HepG2 (cell line): ENCODE data around the gene RP2. TPM values are rescaled to one million over a fixed set of nuclear protein-coding genes. Genes with fewer than 3 reads are reported as not detected.

Experiments used
- ATAC-seq: fragments of 200-7000 bp; cut with Tn5 transposase; 3 replicates; pipeline ENCODE4 v1.9.1; 2020; ENCODE audit warnings: mild to moderate bottlenecking, moderate library complexity
- BruUV-seq: library from RNA; stranded (reverse); fragments of 400-500 nt; replicated peaks from 2 replicates; lab custom pipeline; 2021; lab: Mats Ljungman, UMichigan
- CTCF ChIA-PET: fragments of 300-600 bp; formaldehyde crosslinking; extraction: SDS; loops from one replicate; lab custom pipeline; 2021; ENCODE audit warnings: low total read pairs, inconsistent platforms, low intra/inter-chr PET ratio; lab: Yijun Ruan, JAX
- POLR2A ChIA-PET: fragments of 350-600 bp; sonication (Branson Sonifier 250); formaldehyde crosslinking; loops from one replicate; lab custom pipeline; 2020; ENCODE audit warnings: antibody characterized with exemption, inconsistent platforms; lab: Yijun Ruan, JAX
- DNase-seq: peaks from one replicate; pipeline ENCODE4 v3.0.0-alpha.2; 2015; ENCODE audit warnings: low spot score
- FAIRE-seq: peaks from 3 replicates; lab custom pipeline; 2011; peaks lifted over from hg19 to GRCh38; lab: Jason Lieb, UNC
- H2AFZ ChIP-seq: one replicate; pipeline ENCODE4 v1.6.1; 2011; ENCODE audit warnings: low read length, inconsistent platforms
- H3K27ac ChIP-seq: fragments of 300-600 bp; 3 replicates; pipeline ENCODE4 v1.8.0; 2011; ENCODE audit warnings: mixed run types, mild to moderate bottlenecking, mixed read lengths, low read length, inconsistent platforms; ENCODE audit not compliant: insufficient read depth; ENCODE audit errors: extremely low read length
- H3K27me3 ChIP-seq, 2 experiments: fragments of 200-600 bp in 1 of 2; 2 replicates in 1 of 2; 3 replicates in 1 of 2; pipeline versions ENCODE4 v1.6.0 to v1.8.0; 2011; ENCODE audit warnings: low read length in 2 of 2, mild to moderate bottlenecking in 2 of 2, moderate library complexity in 2 of 2, inconsistent platforms in 1 of 2; ENCODE audit not compliant: insufficient read depth in 2 of 2, control insufficient read depth in 1 of 2
- H3K36me3 ChIP-seq, 2 experiments: fragments of 200-600 bp in 1 of 2; replicated peaks in 1 of 2; 2 replicates in 1 of 2; 3 replicates in 1 of 2; pipeline versions ENCODE4 v1.5.1 to v1.8.0; 2011; ENCODE audit warnings: low read length in 2 of 2, inconsistent platforms in 1 of 2; ENCODE audit not compliant: insufficient read depth in 2 of 2, control insufficient read depth in 1 of 2
- H3K4me1 ChIP-seq: 2 replicates; pipeline ENCODE4 v1.5.1; 2012; ENCODE audit warnings: low read length, inconsistent platforms; ENCODE audit not compliant: insufficient read depth
- H3K4me2 ChIP-seq: 2 replicates; pipeline ENCODE4 v1.6.0; 2011; ENCODE audit warnings: low read depth, low read length, inconsistent platforms
- H3K4me3 ChIP-seq, 3 experiments: fragments of 200-600 bp in 1 of 3; sonication (generic), shearing (Covaris generic) in 1 of 3; replicated peaks in 1 of 3; 2 replicates each; pipeline ENCODE4 v1.5.1; 2011 to 2016; ENCODE audit warnings: low read length in 3 of 3, inconsistent platforms in 2 of 3, low read depth in 2 of 3, mild to moderate bottlenecking in 2 of 3, control low read depth in 1 of 3, mixed read lengths in 1 of 3; ENCODE audit not compliant: insufficient read depth in 1 of 3
- H3K79me2 ChIP-seq: one replicate; pipeline ENCODE4 v1.6.1; 2011; ENCODE audit warnings: low read length, inconsistent platforms; ENCODE audit not compliant: insufficient read depth
- H3K9ac ChIP-seq: 2 replicates; pipeline ENCODE4 v1.6.0; 2011; ENCODE audit warnings: mild to moderate bottlenecking, low read depth, low read length, inconsistent platforms; ENCODE audit not compliant: insufficient read depth
- H3K9me3 ChIP-seq: 2 replicates; pipeline ENCODE4 v1.5.1; 2012; ENCODE audit warnings: mild to moderate bottlenecking, low read length
- H4K20me1 ChIP-seq: 2 replicates; pipeline ENCODE4 v1.6.0; 2011; ENCODE audit warnings: inconsistent platforms, mild to moderate bottlenecking, low read length, moderate library complexity; ENCODE audit not compliant: insufficient read depth
- CBX2 ChIP-seq, 2 experiments: fragments of 200-600 bp in 1 of 2; sonication (generic); formaldehyde crosslinking in 1 of 2; IDR thresholded peaks; 2 replicates each; pipeline versions ENCODE4 v1.7.0 to v1.8.1; 2018 to 2022; ENCODE audit warnings: low read depth in 2 of 2, low read length in 1 of 2, mild to moderate bottlenecking in 1 of 2, missing genetic modification reagents in 1 of 2
- DPF2 ChIP-seq: sonication (generic); formaldehyde crosslinking; IDR thresholded peaks from 2 replicates; pipeline ENCODE4 v1.4.0; 2020; ENCODE audit warnings: mild to moderate bottlenecking, low read depth, missing genetic modification reagents, borderline replicate concordance
- E2F1 ChIP-seq: sonication (generic); formaldehyde crosslinking; IDR thresholded peaks from 2 replicates; pipeline ENCODE4 v1.5.0; 2020; ENCODE audit warnings: missing genetic modification reagents
- ERF ChIP-seq: IDR thresholded peaks from 2 replicates; pipeline ENCODE4 v1.6.1; 2018; ENCODE audit warnings: missing biosample characterization, missing genetic modification reagents
- HDAC1 ChIP-seq: sonication (generic); formaldehyde crosslinking; IDR thresholded peaks from 2 replicates; pipeline ENCODE4 v1.5.1; 2020; ENCODE audit warnings: mild to moderate bottlenecking, missing genetic modification reagents
- HDAC6 ChIP-seq: fragments of 200-600 bp; sonication (generic); IDR thresholded peaks from 2 replicates; pipeline ENCODE4 v1.7.0; 2017; ENCODE audit warnings: mild to moderate bottlenecking, antibody characterized with exemption, low read length, low read depth
- HMG20A ChIP-seq: IDR thresholded peaks from 2 replicates; pipeline ENCODE4 v1.6.1; 2016; ENCODE audit warnings: borderline replicate concordance
- PRDM10 ChIP-seq: sonication (generic); formaldehyde crosslinking; IDR thresholded peaks from 2 replicates; pipeline ENCODE4 v1.4.0; 2020; ENCODE audit warnings: low read depth, missing genetic modification reagents
- SNRNP70 ChIP-seq: fragments of 200-400 bp; formaldehyde crosslinking; IDR thresholded peaks from 2 replicates; pipeline ENCODE4 v1.6.1; 2017; ENCODE audit warnings: mild to moderate bottlenecking, low read depth, low read length, moderate library complexity
- TGIF2 ChIP-seq: IDR thresholded peaks from 2 replicates; pipeline ENCODE4 v1.6.1; 2016; ENCODE audit warnings: control low read depth, missing compliant biosample characterization
- ZNF317 ChIP-seq: sonication (generic); formaldehyde crosslinking; IDR thresholded peaks from 2 replicates; pipeline ENCODE4 v1.5.0; 2020; ENCODE audit warnings: mild to moderate bottlenecking, missing genetic modification reagents
- ZNF441 ChIP-seq: sonication (generic); formaldehyde crosslinking; IDR thresholded peaks from 2 replicates; pipeline ENCODE4 v1.7.0; 2021; ENCODE audit warnings: missing genetic modification reagents, borderline replicate concordance
- ZNF672 ChIP-seq: sonication (generic); formaldehyde crosslinking; IDR thresholded peaks from 2 replicates; pipeline ENCODE4 v1.8.1; 2022; ENCODE audit warnings: missing genetic modification reagents
- ZNF768 ChIP-seq: sonication (generic); formaldehyde crosslinking; IDR thresholded peaks from 2 replicates; pipeline ENCODE4 v1.4.0; 2020; ENCODE audit warnings: missing genetic modification reagents
- ZSCAN31 ChIP-seq: sonication (generic); formaldehyde crosslinking; IDR thresholded peaks from 2 replicates; pipeline ENCODE4 v1.5.0; 2020; ENCODE audit warnings: low read depth, mild to moderate bottlenecking, missing genetic modification reagents
- WGBS: methylation state at CpG from one replicate; pipeline ENCODE4 v1.1.6; 2017; ENCODE audit warnings: low lambda C conversion rate; 5-methylcytosine and 5-hydroxymethylcytosine counted together
- in situ Hi-C: cut with HindIII; loops from 2 replicates; pipeline ENCODE4 v1.10.0; 2017; ENCODE audit warnings: low pct_unique_long_range_greater_than_20kb; ENCODE audit not compliant: extremely low pct_ligation_motif_present
- intact Hi-C: fragments of 100-400 bp; cut with micrococcal nuclease; formaldehyde crosslinking; loops from one replicate; pipeline ENCODE4 v1.10.0; 2022; ENCODE audit not compliant: unreplicated experiment
- polyA plus RNA-seq, 8 experiments: library from polyadenylated mRNA; depleted of rRNA in 3 of 8; stranded (reverse) in 7 of 8; unstranded in 1 of 8; fragments of >200 nt; fragmentation: Illumina TruSeq in 4 of 8; extraction: Trizol in 4 of 8; gene quantifications; 2 replicates each; pipeline versions ENCODE4 v1.2.1 to v1.2.3, GENCODE V29; 2011 to 2016; ENCODE audit warnings: low read depth in 4 of 8, missing spikeins in 1 of 8, mixed read lengths in 1 of 8; ENCODE audit not compliant: insufficient read depth in 1 of 8
- total RNA-seq, 5 experiments: library from RNA; depleted of rRNA; stranded (reverse); fragments of >200 nt; fragmentation: Illumina TruSeq; extraction: Trizol; gene quantifications; 2 replicates each; pipeline ENCODE4 v1.2.3, GENCODE V29; 2016; ENCODE audit warnings: low read depth in 1 of 5
- TF ChIP-seq, protein P1 (sequence below): sonication (generic); formaldehyde crosslinking; IDR thresholded peaks from 2 replicates; pipeline ENCODE4 v1.8.1; 2023; ENCODE audit warnings: mild to moderate bottlenecking, inconsistent platforms, moderate library complexity, missing genetic modification reagents, borderline replicate concordance
- TF ChIP-seq, protein P2 (sequence below): sonication (generic); formaldehyde crosslinking; IDR thresholded peaks from 2 replicates; pipeline ENCODE4 v1.9.0; 2022; ENCODE audit warnings: missing genetic modification reagents, mild to moderate bottlenecking, borderline replicate concordance

The RP2 gene
- total and polyA plus RNA-seq, 2 of the 13 experiments (the other 11 are each of a cell fraction or from before 2014, with no cell fraction given) = 5.0 to 9.9 TPM

DNA sequence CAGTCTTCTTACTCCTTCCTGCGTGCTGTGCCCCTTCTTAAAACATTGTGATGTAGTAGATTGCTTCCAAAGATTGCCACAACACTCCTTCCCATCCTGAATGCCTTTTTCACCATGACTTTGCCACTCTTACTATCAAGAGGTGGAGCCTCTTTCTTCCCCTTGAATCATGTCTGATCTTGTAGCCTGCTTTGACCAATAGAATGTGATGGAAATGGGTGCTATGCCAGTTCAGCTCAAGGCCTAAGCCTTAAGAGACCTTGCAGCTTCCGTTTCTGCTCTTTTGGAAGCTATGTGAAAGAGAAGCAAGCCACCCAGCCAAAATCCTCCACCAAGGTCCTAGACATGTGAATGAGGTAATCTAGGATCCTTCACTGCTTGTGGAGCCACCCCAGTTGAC, 31.6 kb upstream of the RP2 start:
- no peaks in the 10 kb centered on the region for H3K9me3 ChIP-seq
- H3K27me3 ChIP-seq = no peaks in the 10 kb centered on the region
- no peaks in the 10 kb centered on the region for H4K20me1 ChIP-seq
- H3K79me2 ChIP-seq = no peaks in the 10 kb centered on the region
- 40% methylated on average over 2 of the region's 2 CpGs for WGBS
- BruUV-seq = no TSS peak
- H3K4me2 ChIP-seq = no peak overlapping the region
- intact Hi-C loops (no loop called here), in situ Hi-C loops (no loop called here)
- POLR2A ChIA-PET = no interaction called here
- DNase-seq = no peak
- no peaks in the 10 kb centered on the region for H3K36me3 ChIP-seq
- no peaks in the 10 kb centered on the region for H3K4me1 ChIP-seq
- no peak for ATAC-seq
- FAIRE-seq = no peak
- H3K27ac ChIP-seq = no peak overlapping the region
- CTCF ChIA-PET = no interaction called here
- no peak overlapping the region for H3K9ac ChIP-seq
- H2AFZ ChIP-seq = no peak overlapping the region
- no peak overlapping the region for H3K4me3 ChIP-seq
- no peak for TF ChIP-seq ERF (CRISPR knock-in tag)
- TF ChIP-seq E2F1 (CRISPR knock-in tag) = no peak
- TF ChIP-seq PRDM10 = no peak
- no peak for TF ChIP-seq ZNF441 (CRISPR knock-in tag)
- no peak for TF ChIP-seq ZNF317
- no peak for TF ChIP-seq DPF2 (CRISPR knock-in tag)
- TF ChIP-seq, protein P1, sequence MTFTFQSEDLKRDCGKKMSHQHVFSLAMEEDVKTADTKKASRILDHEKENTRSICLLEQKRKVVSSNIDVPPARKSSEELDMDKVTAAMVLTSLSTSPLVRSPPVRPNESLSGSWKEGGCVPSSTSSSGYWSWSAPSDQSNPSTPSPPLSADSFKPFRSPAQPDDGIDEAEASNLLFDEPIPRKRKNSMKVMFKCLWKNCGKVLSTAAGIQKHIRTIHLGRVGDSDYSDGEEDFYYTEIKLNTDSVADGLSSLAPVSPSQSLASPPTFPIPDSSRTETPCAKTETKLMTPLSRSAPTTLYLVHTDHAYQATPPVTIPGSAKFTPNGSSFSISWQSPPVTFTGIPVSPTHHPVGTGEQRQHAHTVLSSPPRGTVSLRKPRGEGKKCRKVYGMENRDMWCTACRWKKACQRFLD (CRISPR knock-in tag) = no peak
- TF ChIP-seq HDAC1 (CRISPR knock-in tag) = no peak
- no peak for TF ChIP-seq SNRNP70
- TF ChIP-seq, protein P2, sequence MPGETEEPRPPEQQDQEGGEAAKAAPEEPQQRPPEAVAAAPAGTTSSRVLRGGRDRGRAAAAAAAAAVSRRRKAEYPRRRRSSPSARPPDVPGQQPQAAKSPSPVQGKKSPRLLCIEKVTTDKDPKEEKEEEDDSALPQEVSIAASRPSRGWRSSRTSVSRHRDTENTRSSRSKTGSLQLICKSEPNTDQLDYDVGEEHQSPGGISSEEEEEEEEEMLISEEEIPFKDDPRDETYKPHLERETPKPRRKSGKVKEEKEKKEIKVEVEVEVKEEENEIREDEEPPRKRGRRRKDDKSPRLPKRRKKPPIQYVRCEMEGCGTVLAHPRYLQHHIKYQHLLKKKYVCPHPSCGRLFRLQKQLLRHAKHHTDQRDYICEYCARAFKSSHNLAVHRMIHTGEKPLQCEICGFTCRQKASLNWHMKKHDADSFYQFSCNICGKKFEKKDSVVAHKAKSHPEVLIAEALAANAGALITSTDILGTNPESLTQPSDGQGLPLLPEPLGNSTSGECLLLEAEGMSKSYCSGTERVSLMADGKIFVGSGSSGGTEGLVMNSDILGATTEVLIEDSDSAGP = no peak
- no peak for TF ChIP-seq ZNF768 (CRISPR knock-in tag)
- no peak for TF ChIP-seq TGIF2 (CRISPR knock-in tag)
- no peak for TF ChIP-seq ZSCAN31
- no peak for TF ChIP-seq HMG20A (CRISPR knock-in tag)
- no peak for TF ChIP-seq CBX2 (IDR thresholded peaks at IDR 0.05; ENCODE audit: low read depth, low read length)
- TF ChIP-seq CBX2 (CRISPR knock-in tag; IDR thresholded peaks at IDR 0.05; ENCODE audit: low read depth) = no peak
- TF ChIP-seq ZNF672 = no peak
- no peak for TF ChIP-seq HDAC6
